PFSK-1 (cell line): Measurements from ENCODE around the gene TMEM185A.
"Not testable (repeated sequence)": the region's sequence is repeated elsewhere in the genome, so short reads cannot be mapped to it uniquely, and the experiment has no call there.

Experiments used
- FOXP2 ChIP-seq: optimal IDR thresholded peaks from 2 replicates; pipeline ENCODE3; 2011; ENCODE audit warnings: borderline replicate concordance, control low read depth, inconsistent platforms; ENCODE audit not compliant: insufficient read depth; ENCODE audit errors: extremely low read length, extremely low read depth
- POLR2AphosphoS5 ChIP-seq: IDR thresholded peaks from 2 replicates; pipeline ENCODE4 v1.6.1; 2012; ENCODE audit warnings: low read depth, mild to moderate bottlenecking, control low read depth, low read length, moderate library complexity
- SIN3A ChIP-seq: IDR thresholded peaks from 2 replicates; pipeline ENCODE4 v1.6.1; 2012; ENCODE audit warnings: mild to moderate bottlenecking, low read length, moderate library complexity, borderline replicate concordance; ENCODE audit not compliant: insufficient read depth
- TAF1 ChIP-seq: IDR thresholded peaks from 2 replicates; pipeline ENCODE4 v1.6.1; 2012; ENCODE audit warnings: low read length, control low read depth, borderline replicate concordance; ENCODE audit not compliant: insufficient read depth
- TF ChIP-seq, protein P1 (sequence below), 2 experiments: IDR thresholded peaks; 2 replicates each; pipeline versions ENCODE4 v1.6.1 to v1.8.0; 2011 to 2012; ENCODE audit warnings: low read depth in 2 of 2, low read length in 2 of 2, control low read depth in 1 of 2, inconsistent platforms in 1 of 2, mild to moderate bottlenecking in 1 of 2, moderate library complexity in 1 of 2; ENCODE audit not compliant: insufficient read depth in 1 of 2

Gene TMEM185A

GRCh38 chrX:149618871-149619270 lies 12.7 kb downstream of the TMEM185A start:
- TF ChIP-seq, protein P1, sequence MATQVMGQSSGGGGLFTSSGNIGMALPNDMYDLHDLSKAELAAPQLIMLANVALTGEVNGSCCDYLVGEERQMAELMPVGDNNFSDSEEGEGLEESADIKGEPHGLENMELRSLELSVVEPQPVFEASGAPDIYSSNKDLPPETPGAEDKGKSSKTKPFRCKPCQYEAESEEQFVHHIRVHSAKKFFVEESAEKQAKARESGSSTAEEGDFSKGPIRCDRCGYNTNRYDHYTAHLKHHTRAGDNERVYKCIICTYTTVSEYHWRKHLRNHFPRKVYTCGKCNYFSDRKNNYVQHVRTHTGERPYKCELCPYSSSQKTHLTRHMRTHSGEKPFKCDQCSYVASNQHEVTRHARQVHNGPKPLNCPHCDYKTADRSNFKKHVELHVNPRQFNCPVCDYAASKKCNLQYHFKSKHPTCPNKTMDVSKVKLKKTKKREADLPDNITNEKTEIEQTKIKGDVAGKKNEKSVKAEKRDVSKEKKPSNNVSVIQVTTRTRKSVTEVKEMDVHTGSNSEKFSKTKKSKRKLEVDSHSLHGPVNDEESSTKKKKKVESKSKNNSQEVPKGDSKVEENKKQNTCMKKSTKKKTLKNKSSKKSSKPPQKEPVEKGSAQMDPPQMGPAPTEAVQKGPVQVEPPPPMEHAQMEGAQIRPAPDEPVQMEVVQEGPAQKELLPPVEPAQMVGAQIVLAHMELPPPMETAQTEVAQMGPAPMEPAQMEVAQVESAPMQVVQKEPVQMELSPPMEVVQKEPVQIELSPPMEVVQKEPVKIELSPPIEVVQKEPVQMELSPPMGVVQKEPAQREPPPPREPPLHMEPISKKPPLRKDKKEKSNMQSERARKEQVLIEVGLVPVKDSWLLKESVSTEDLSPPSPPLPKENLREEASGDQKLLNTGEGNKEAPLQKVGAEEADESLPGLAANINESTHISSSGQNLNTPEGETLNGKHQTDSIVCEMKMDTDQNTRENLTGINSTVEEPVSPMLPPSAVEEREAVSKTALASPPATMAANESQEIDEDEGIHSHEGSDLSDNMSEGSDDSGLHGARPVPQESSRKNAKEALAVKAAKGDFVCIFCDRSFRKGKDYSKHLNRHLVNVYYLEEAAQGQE (IDR thresholded peaks at IDR 0.05; ENCODE audit: insufficient read depth in 1 of 2, low read depth in 2 of 2, low read length in 2 of 2): no peak
- no peak for TF ChIP-seq POLR2AphosphoS5
- no peak for TF ChIP-seq SIN3A
- TF ChIP-seq TAF1: no peak
- no peak for TF ChIP-seq FOXP2

GRCh38 chrX:149611623-149612175 lies 19.9 kb downstream of the TMEM185A start:
- TF ChIP-seq POLR2AphosphoS5: no peak
- TF ChIP-seq TAF1: no peak
- no peak for TF ChIP-seq SIN3A
- TF ChIP-seq, protein P1 (IDR thresholded peaks at IDR 0.05; ENCODE audit: insufficient read depth in 1 of 2, low read depth in 2 of 2, low read length in 2 of 2): no peak
- no peak for TF ChIP-seq FOXP2

DNA sequence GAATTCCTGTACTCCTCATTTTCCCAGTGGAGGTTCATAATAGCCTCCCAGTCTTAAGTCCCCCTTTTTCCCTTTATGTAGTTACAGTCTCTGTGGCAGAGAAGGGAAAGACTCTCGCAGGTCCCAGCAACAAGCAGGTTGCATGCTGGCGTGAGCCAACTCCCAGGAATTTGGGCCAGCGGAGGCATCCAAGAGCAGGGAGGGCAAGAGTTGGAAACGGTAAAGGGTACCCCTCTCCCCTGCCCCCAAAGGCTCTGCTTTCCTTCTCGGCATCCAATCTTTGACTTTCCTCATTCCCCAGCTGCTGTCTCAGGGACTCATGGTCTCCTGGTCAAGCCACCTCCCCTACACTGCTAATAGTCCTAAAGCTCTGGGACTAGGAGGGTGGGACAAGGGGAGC lies 21.1 kb downstream of the TMEM185A start:
- TF ChIP-seq SIN3A (no peak), TAF1 (no peak), FOXP2 (no peak), POLR2AphosphoS5 (no peak)
- TF ChIP-seq, protein P1 (IDR thresholded peaks at IDR 0.05; ENCODE audit: insufficient read depth in 1 of 2, low read depth in 2 of 2, low read length in 2 of 2): no peak

GRCh38 chrX:149607699-149608098 lies 23.9 kb downstream of the TMEM185A start:
- TF ChIP-seq POLR2AphosphoS5: no peak
- TF ChIP-seq FOXP2: no peak
- no peak for TF ChIP-seq TAF1
- TF ChIP-seq SIN3A: no peak
- TF ChIP-seq, protein P1 (IDR thresholded peaks at IDR 0.05; ENCODE audit: insufficient read depth in 1 of 2, low read depth in 2 of 2, low read length in 2 of 2): no peak

DNA sequence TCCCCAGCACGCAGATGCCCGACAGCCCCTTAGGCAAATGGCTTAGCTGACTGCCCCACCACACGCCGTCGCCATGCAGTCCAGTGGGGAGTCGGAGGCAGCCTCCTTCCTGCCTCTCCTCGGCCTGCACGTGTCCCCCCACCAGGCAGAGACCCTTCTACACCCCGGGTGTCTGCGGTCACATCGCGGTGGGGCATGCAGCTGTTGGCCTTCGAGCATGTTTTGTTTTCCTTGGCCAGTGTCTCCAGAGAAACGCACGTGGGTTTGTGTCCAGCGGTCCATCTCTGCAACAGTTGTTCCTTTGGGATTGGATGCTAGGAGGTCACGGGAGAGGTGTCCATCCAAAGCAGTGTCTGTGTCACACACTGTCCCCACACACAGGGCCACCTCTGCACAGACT lies 36.4 kb downstream of the TMEM185A start, which contains the start of gene HSFX2:
TSS of gene HSFX2 (minus strand) at position 101 of the 400 bp plus-strand sequence. CDS start 614 bp downstream, outside the sequence.
- TF ChIP-seq SIN3A, POLR2AphosphoS5: not testable (repeated sequence)
- TF ChIP-seq, protein P1 (IDR thresholded peaks at IDR 0.05; ENCODE audit: insufficient read depth in 1 of 2, low read depth in 2 of 2, low read length in 2 of 2): not testable (repeated sequence)
